Cortex of kidney (tissue), 1 donor: ENCODE results near the gene RNF217.
"Not testable (repeated sequence)": the region's sequence is repeated elsewhere in the genome, so short reads cannot be mapped to it uniquely, and the experiment has no call there.

Source experiments
- DNase-seq: peaks from one replicate; lab custom pipeline; 2025; lab: John Stamatoyannopoulos, UW

Gene RNF217

GRCh38 chr6:125057392-125058246 is 95.4 kb downstream of the RNF217 start:
- DNase-seq, result no peak

GRCh38 chr6:125058546-125058945 is 96.3 kb downstream of the RNF217 start:
- no peak for DNase-seq

- no peak for DNase-seq
Measured at GRCh38 chr6:125063307-125063706, 101.1 kb downstream of the RNF217 start.

- DNase-seq, result no peak
Measured at GRCh38 chr6:125066140-125066539, 103.9 kb downstream of the RNF217 start.

GRCh38 chr6:125066964-125067363 is 104.7 kb downstream of the RNF217 start:
- no peak for DNase-seq

GRCh38 chr6:125067552-125067951 is 105.3 kb downstream of the RNF217 start:
- DNase-seq, result no peak

- DNase-seq, result no peak
Measured at GRCh38 chr6:125073071-125073470, 110.8 kb downstream of the RNF217 start.

GRCh38 chr6:125074120-125074519 is 111.9 kb downstream of the RNF217 start:
- DNase-seq, result no peak

- DNase-seq, result not testable (repeated sequence)
Measured at GRCh38 chr6:125075073-125075472, 112.8 kb downstream of the RNF217 start.

GRCh38 chr6:125075741-125076481 is 113.7 kb downstream of the RNF217 start:
- no peak for DNase-seq

GRCh38 chr6:125076482-125076742 is 114.2 kb downstream of the RNF217 start:
- no peak for DNase-seq

GRCh38 chr6:125077453-125077852 is 115.2 kb downstream of the RNF217 start:
- DNase-seq, result no peak

- no peak for DNase-seq
Measured at GRCh38 chr6:125078602-125079321, 116.5 kb downstream of the RNF217 start.

GRCh38 chr6:125082908-125083683 is 120.9 kb downstream of the RNF217 start:
- DNase-seq, result no peak

GRCh38 chr6:125083684-125083990 is 121.4 kb downstream of the RNF217 start:
- no peak for DNase-seq

- DNase-seq, result no peak
Measured at GRCh38 chr6:125086716-125087115, 124.5 kb downstream of the RNF217 start.

GRCh38 chr6:125088963-125089362 is 126.7 kb downstream of the RNF217 start:
- DNase-seq, result no peak

GRCh38 chr6:125094563-125094962 is 132.3 kb downstream of the RNF217 start:
- DNase-seq, result no peak

- no peak for DNase-seq
Measured at GRCh38 chr6:125095580-125096301, 133.5 kb downstream of the RNF217 start.

GRCh38 chr6:125097186-125097585 is 134.9 kb downstream of the RNF217 start:
- DNase-seq, result no peak

GRCh38 chr6:125098253-125098652 is 136.0 kb downstream of the RNF217 start:
- no peak for DNase-seq
